Stimulated activated CD8-positive, alpha-beta memory T cell treated with anti-CD3 and anti-CD28 coated beads, Interleukin-2, amount 100 ng/mL, for 48 hours (primary cell): ENCODE results near the gene ORC5.

ENCODE experiments used
- DNase-seq, 2 donors: peaks; one replicate each; pipeline ENCODE4 v3.0.0-alpha.2; 2020; ENCODE audit warnings: low read depth in 2 of 2

Gene ORC5

GRCh38 chr7:104127204-104127603 is 80.6 kb downstream of the ORC5 start:
- no peak for DNase-seq

- DNase-seq, result no peak
Measured at GRCh38 chr7:104126411-104126841, 81.4 kb downstream of the ORC5 start.

- no peak for DNase-seq
Measured at GRCh38 chr7:104124893-104125477, 82.8 kb downstream of the ORC5 start.

GRCh38 chr7:104124469-104124868 is 83.3 kb downstream of the ORC5 start:
- DNase-seq, result no peak

GRCh38 chr7:104123786-104124185 is 84.0 kb downstream of the ORC5 start:
- DNase-seq, result no peak

GRCh38 chr7:104113788-104114187 is 94.0 kb downstream of the ORC5 start:
- no peak for DNase-seq

- no peak for DNase-seq
Measured at GRCh38 chr7:104112623-104113022, 95.2 kb downstream of the ORC5 start.

- no peak for DNase-seq
Measured at GRCh38 chr7:104111271-104111670, 96.5 kb downstream of the ORC5 start.

GRCh38 chr7:104106108-104106905 is 101.5 kb downstream of the ORC5 start:
- DNase-seq, result no peak

GRCh38 chr7:104098890-104099289 is 108.9 kb downstream of the ORC5 start:
- no peak for DNase-seq

- DNase-seq, result no peak
Measured at GRCh38 chr7:104096683-104097082, 111.1 kb downstream of the ORC5 start.

- DNase-seq, result no peak
Measured at GRCh38 chr7:104093127-104093526, 114.7 kb downstream of the ORC5 start.

- DNase-seq, result no peak
Measured at GRCh38 chr7:104091242-104091641, 116.6 kb downstream of the ORC5 start.

GRCh38 chr7:104089612-104090011 is 118.2 kb downstream of the ORC5 start:
- DNase-seq, result no peak

GRCh38 chr7:104089061-104089460 is 118.8 kb downstream of the ORC5 start:
- no peak for DNase-seq
